ENCODE measurements around the gene CHD6.

Gene CHD6

GRCh38 chr20:41638456-41638855, 20.3 kb upstream of the CHD6 start:
- TF ChIP-seq TEAD4 (IDR thresholded peaks at IDR 0.05) (no peak), NFIC (IDR thresholded peaks at IDR 0.05) (no peak), CEBPB (IDR thresholded peaks at IDR 0.05) (no peak), MAX (IDR thresholded peaks at IDR 0.05) (no peak), ZBTB7A (IDR thresholded peaks at IDR 0.05; ENCODE audit: low read depth) (no peak), EGR1 (IDR thresholded peaks at IDR 0.05) (no peak), EP300 (IDR thresholded peaks at IDR 0.05; ENCODE audit: borderline replicate concordance) (no peak), REST (IDR thresholded peaks at IDR 0.05; ENCODE audit: low read depth) (no peak)

- TF ChIP-seq EP300 (IDR thresholded peaks at IDR 0.05; ENCODE audit: borderline replicate concordance) (no peak), FOXM1 (IDR thresholded peaks at IDR 0.05; ENCODE audit: borderline replicate concordance, low read depth) (no peak), TEAD4 (IDR thresholded peaks at IDR 0.05) (no peak), EGR1 (IDR thresholded peaks at IDR 0.05) (no peak), USF1 (IDR thresholded peaks at IDR 0.05) (no peak), TCF12 (IDR thresholded peaks at IDR 0.05; ENCODE audit: low read depth) (no peak), NFIC (IDR thresholded peaks at IDR 0.05) (no peak), ZBTB7A (IDR thresholded peaks at IDR 0.05; ENCODE audit: low read depth) (no peak), TAF1 (IDR thresholded peaks at IDR 0.05; ENCODE audit: low read depth) (no peak), RAD21 (IDR thresholded peaks at IDR 0.05; ENCODE audit: low read depth) (no peak), YY1 (IDR thresholded peaks at IDR 0.05; ENCODE audit: low read depth) (no peak), REST (IDR thresholded peaks at IDR 0.05; ENCODE audit: low read depth) (no peak), CEBPB (IDR thresholded peaks at IDR 0.05) (no peak), MAX (IDR thresholded peaks at IDR 0.05) (no peak), CREB1 (IDR thresholded peaks at IDR 0.05; ENCODE audit: low read depth) (no peak)
These were observed 17.0 kb upstream of the CHD6 start for GRCh38 chr20:41635158-41635557.

GRCh38 chr20:41632896-41633295, 14.7 kb upstream of the CHD6 start:
- TF ChIP-seq TCF12 (IDR thresholded peaks at IDR 0.05; ENCODE audit: low read depth) (no peak), TAF1 (IDR thresholded peaks at IDR 0.05; ENCODE audit: low read depth) (no peak), NFIC (IDR thresholded peaks at IDR 0.05) (no peak), YY1 (IDR thresholded peaks at IDR 0.05; ENCODE audit: low read depth) (no peak)

- TF ChIP-seq ZBTB7A (IDR thresholded peaks at IDR 0.05; ENCODE audit: low read depth) (no peak), MAX (IDR thresholded peaks at IDR 0.05) (no peak), YY1 (IDR thresholded peaks at IDR 0.05; ENCODE audit: low read depth) (no peak), TAF1 (IDR thresholded peaks at IDR 0.05; ENCODE audit: low read depth) (no peak)
These were observed 13.6 kb upstream of the CHD6 start for GRCh38 chr20:41631826-41632225.

- no peak for TF ChIP-seq TAF1 (IDR thresholded peaks at IDR 0.05; ENCODE audit: low read depth)
- no peak for TF ChIP-seq YY1 (IDR thresholded peaks at IDR 0.05; ENCODE audit: low read depth)
- TF ChIP-seq FOXM1 (IDR thresholded peaks at IDR 0.05; ENCODE audit: borderline replicate concordance, low read depth), result no peak
- no peak for TF ChIP-seq TCF12 (IDR thresholded peaks at IDR 0.05; ENCODE audit: low read depth)
- TF ChIP-seq CEBPB (IDR thresholded peaks at IDR 0.05), result no peak
- TF ChIP-seq RAD21 (IDR thresholded peaks at IDR 0.05; ENCODE audit: low read depth), result no peak
- TF ChIP-seq EGR1 (IDR thresholded peaks at IDR 0.05), result no peak
- no peak for TF ChIP-seq MAX (IDR thresholded peaks at IDR 0.05)
- TF ChIP-seq CREB1 (IDR thresholded peaks at IDR 0.05; ENCODE audit: low read depth), result no peak
- TF ChIP-seq TEAD4 (IDR thresholded peaks at IDR 0.05), result no peak
- no peak for TF ChIP-seq EP300 (IDR thresholded peaks at IDR 0.05; ENCODE audit: borderline replicate concordance)
- TF ChIP-seq ZBTB7A (IDR thresholded peaks at IDR 0.05; ENCODE audit: low read depth), result no peak
- TF ChIP-seq NFIC (IDR thresholded peaks at IDR 0.05), result no peak
- no peak for TF ChIP-seq USF1 (IDR thresholded peaks at IDR 0.05)
- no peak for TF ChIP-seq REST (IDR thresholded peaks at IDR 0.05; ENCODE audit: low read depth)
These were observed 12.7 kb upstream of the CHD6 start for GRCh38 chr20:41630846-41631245.

All from Ishikawa (cell line).